K562 (cell line): ENCODE measurements around the gene LMBR1L. TPM values are rescaled to one million over a fixed set of nuclear protein-coding genes. Genes with fewer than 3 reads are reported as not detected.

Experiments used
- EP400 ChIP-seq: fragments of 450-650 bp; IDR thresholded peaks from 2 replicates; pipeline ENCODE4 v1.6.1; 2017; ENCODE audit warnings: antibody characterized with exemption, mild to moderate bottlenecking, moderate library complexity
- NCOA6 ChIP-seq: fragments of 450-650 bp; IDR thresholded peaks from 2 replicates; pipeline ENCODE4 v1.6.1; 2017; ENCODE audit warnings: mild to moderate bottlenecking
- NR4A1 ChIP-seq, 2 experiments: fragments of 250-450 bp in 1 of 2; fragments of 450-650 bp in 1 of 2; sonication (Bioruptor Pico) in 1 of 2; IDR thresholded peaks; 2 replicates each; pipeline versions ENCODE4 v1.4.0 to v1.6.1; 2016 to 2020; ENCODE audit warnings: mild to moderate bottlenecking in 2 of 2, missing compliant biosample characterization in 1 of 2, missing genetic modification characterization in 1 of 2, moderate library complexity in 1 of 2
- POLR3A ChIP-seq: IDR thresholded peaks from 2 replicates; pipeline ENCODE4 v1.6.1; 2011; ENCODE audit warnings: borderline replicate concordance, mild to moderate bottlenecking, moderate library complexity; ENCODE audit not compliant: insufficient read length, insufficient read depth; ENCODE audit errors: extremely low read depth
- SNIP1 ChIP-seq: fragments of 450-650 bp; IDR thresholded peaks from 2 replicates; pipeline ENCODE4 v1.7.1; 2017; ENCODE audit warnings: low read depth, mild to moderate bottlenecking
- ZFPM2 ChIP-seq: fragments of 250-450 bp; sonication (Bioruptor Pico); IDR thresholded peaks from 2 replicates; pipeline ENCODE4 v1.5.1; 2022; ENCODE audit warnings: mild to moderate bottlenecking
- ZNF436 ChIP-seq: fragments of 250-450, 450-650 bp; sonication (Bioruptor Pico); formaldehyde crosslinking; IDR thresholded peaks from 2 replicates; pipeline ENCODE4 v1.7.0; 2020; ENCODE audit warnings: mild to moderate bottlenecking
- polyA plus RNA-seq, 8 experiments: library from polyadenylated mRNA; depleted of rRNA in 4 of 8; stranded (reverse) in 5 of 8; unstranded in 3 of 8; fragments of >200 nt; fragmentation: Nextera tagmentation in 2 of 8; fragmentation: Illumina TruSeq in 1 of 8; extraction: Ambion mirVana in 2 of 8; extraction: Trizol in 1 of 8; gene quantifications; 2 replicates each; pipeline versions ENCODE4 v1.2.1 to v1.2.3, GENCODE V29; 2011 to 2014; ENCODE audit warnings: inconsistent platforms in 1 of 8, missing spikeins in 1 of 8
- total RNA-seq, 7 experiments: library from RNA; depleted of rRNA in 6 of 7; stranded (reverse); fragments of >200 nt in 6 of 7; fragmentation: Illumina TruSeq in 2 of 7; extraction: Trizol in 2 of 7; gene quantifications; 2 replicates each; pipeline versions ENCODE4 v1.2.1 to v1.2.3, GENCODE V29; 2011 to 2021; ENCODE audit warnings: low replicate concordance in 1 of 7
- TF ChIP-seq, protein P1 (sequence below), 2 experiments: fragments of 450-650 bp in 1 of 2; sonication (generic) in 1 of 2; formaldehyde crosslinking in 1 of 2; IDR thresholded peaks; 2 replicates each; pipeline versions ENCODE4 v1.7.1 to v1.9.0; 2016 to 2022; ENCODE audit warnings: inconsistent platforms in 1 of 2, mild to moderate bottlenecking in 1 of 2, missing genetic modification reagents in 1 of 2
- TF ChIP-seq, protein P2 (sequence below): IDR thresholded peaks from 2 replicates; pipeline ENCODE4 v1.6.1; 2011; ENCODE audit not compliant: insufficient read length; ENCODE audit errors: extremely low read depth
- TF ChIP-seq, protein P3 (sequence below): sonication (generic); formaldehyde crosslinking; IDR thresholded peaks from 2 replicates; pipeline ENCODE4 v1.8.1; 2023; ENCODE audit warnings: missing genetic modification reagents, mild to moderate bottlenecking, borderline replicate concordance

The LMBR1L gene
- total and polyA plus RNA-seq, 9 of the 15 experiments (the other 6 are each of a cell fraction or from before 2014, with no cell fraction given), result 2.5 to 57.0 (median 31.1) TPM

DNA sequence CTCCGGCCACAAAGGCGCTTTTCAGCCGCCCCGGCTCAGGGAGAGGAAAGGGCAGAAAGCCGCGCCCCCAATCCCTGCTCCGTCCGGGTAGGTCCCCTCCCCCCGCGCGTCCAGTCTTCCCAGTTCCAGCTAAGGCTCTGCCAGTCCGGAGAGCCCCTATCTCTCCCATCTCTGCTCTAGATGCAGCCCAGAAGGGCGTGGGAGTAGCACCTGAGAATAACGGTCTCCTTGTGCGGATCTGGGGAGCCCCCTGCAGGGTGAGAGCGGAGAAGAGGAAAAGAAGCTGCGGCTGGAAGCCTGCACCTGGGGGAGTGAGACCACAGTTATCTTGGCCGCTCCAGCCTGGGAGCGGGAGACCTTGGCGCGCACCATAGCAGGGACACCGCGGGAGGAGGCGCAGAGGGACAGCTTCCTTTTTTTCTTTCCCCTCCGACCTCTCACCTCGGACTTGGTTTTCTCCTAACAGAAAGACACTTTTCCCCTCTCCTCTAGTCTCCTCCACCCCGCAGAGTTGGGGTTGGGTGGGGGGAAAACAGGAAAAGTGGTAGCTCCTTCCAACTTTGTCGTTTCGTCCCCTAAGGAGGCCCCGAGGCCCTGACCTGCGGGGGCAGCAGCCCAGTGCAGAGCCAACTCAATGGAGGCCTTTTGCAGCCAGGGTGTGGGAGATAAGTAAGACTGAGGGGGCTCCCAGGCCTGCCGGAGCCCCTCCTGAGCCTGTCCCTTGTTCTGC, 18.4 kb downstream of the LMBR1L start (continued):
- TF ChIP-seq, protein P1, sequence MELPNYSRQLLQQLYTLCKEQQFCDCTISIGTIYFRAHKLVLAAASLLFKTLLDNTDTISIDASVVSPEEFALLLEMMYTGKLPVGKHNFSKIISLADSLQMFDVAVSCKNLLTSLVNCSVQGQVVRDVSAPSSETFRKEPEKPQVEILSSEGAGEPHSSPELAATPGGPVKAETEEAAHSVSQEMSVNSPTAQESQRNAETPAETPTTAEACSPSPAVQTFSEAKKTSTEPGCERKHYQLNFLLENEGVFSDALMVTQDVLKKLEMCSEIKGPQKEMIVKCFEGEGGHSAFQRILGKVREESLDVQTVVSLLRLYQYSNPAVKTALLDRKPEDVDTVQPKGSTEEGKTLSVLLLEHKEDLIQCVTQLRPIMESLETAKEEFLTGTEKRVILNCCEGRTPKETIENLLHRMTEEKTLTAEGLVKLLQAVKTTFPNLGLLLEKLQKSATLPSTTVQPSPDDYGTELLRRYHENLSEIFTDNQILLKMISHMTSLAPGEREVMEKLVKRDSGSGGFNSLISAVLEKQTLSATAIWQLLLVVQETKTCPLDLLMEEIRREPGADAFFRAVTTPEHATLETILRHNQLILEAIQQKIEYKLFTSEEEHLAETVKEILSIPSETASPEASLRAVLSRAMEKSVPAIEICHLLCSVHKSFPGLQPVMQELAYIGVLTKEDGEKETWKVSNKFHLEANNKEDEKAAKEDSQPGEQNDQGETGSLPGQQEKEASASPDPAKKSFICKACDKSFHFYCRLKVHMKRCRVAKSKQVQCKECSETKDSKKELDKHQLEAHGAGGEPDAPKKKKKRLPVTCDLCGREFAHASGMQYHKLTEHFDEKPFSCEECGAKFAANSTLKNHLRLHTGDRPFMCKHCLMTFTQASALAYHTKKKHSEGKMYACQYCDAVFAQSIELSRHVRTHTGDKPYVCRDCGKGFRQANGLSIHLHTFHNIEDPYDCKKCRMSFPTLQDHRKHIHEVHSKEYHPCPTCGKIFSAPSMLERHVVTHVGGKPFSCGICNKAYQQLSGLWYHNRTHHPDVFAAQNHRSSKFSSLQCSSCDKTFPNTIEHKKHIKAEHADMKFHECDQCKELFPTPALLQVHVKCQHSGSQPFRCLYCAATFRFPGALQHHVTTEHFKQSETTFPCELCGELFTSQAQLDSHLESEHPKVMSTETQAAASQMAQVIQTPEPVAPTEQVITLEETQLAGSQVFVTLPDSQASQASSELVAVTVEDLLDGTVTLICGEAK (IDR thresholded peaks at IDR 0.05), result peak; percentile 58; the same call in 1 of the 2 replicates
- TF ChIP-seq, protein P1 (CRISPR knock-in tag; IDR thresholded peaks at IDR 0.05), result no peak
- TF ChIP-seq SNIP1, result no peak
- no peak for TF ChIP-seq POLR3A
- TF ChIP-seq EP400, result peak; percentile 85
- no peak for TF ChIP-seq NR4A1 (CRISPR knock-in tag; IDR thresholded peaks at IDR 0.05)
- 0 out of 2 replicates have a peak, but pooled peaks have one; percentile 21 for TF ChIP-seq NR4A1 (tag; IDR thresholded peaks at IDR 0.05)
- TF ChIP-seq ZNF436 (CRISPR knock-in tag), result no peak
- TF ChIP-seq, protein P2, sequence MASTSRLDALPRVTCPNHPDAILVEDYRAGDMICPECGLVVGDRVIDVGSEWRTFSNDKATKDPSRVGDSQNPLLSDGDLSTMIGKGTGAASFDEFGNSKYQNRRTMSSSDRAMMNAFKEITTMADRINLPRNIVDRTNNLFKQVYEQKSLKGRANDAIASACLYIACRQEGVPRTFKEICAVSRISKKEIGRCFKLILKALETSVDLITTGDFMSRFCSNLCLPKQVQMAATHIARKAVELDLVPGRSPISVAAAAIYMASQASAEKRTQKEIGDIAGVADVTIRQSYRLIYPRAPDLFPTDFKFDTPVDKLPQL, result no peak
- no peak for TF ChIP-seq ZFPM2 (CRISPR knock-in tag)
- TF ChIP-seq NCOA6, result peak; percentile 61; the same call in 1 of the 2 replicates
- TF ChIP-seq, protein P3, sequence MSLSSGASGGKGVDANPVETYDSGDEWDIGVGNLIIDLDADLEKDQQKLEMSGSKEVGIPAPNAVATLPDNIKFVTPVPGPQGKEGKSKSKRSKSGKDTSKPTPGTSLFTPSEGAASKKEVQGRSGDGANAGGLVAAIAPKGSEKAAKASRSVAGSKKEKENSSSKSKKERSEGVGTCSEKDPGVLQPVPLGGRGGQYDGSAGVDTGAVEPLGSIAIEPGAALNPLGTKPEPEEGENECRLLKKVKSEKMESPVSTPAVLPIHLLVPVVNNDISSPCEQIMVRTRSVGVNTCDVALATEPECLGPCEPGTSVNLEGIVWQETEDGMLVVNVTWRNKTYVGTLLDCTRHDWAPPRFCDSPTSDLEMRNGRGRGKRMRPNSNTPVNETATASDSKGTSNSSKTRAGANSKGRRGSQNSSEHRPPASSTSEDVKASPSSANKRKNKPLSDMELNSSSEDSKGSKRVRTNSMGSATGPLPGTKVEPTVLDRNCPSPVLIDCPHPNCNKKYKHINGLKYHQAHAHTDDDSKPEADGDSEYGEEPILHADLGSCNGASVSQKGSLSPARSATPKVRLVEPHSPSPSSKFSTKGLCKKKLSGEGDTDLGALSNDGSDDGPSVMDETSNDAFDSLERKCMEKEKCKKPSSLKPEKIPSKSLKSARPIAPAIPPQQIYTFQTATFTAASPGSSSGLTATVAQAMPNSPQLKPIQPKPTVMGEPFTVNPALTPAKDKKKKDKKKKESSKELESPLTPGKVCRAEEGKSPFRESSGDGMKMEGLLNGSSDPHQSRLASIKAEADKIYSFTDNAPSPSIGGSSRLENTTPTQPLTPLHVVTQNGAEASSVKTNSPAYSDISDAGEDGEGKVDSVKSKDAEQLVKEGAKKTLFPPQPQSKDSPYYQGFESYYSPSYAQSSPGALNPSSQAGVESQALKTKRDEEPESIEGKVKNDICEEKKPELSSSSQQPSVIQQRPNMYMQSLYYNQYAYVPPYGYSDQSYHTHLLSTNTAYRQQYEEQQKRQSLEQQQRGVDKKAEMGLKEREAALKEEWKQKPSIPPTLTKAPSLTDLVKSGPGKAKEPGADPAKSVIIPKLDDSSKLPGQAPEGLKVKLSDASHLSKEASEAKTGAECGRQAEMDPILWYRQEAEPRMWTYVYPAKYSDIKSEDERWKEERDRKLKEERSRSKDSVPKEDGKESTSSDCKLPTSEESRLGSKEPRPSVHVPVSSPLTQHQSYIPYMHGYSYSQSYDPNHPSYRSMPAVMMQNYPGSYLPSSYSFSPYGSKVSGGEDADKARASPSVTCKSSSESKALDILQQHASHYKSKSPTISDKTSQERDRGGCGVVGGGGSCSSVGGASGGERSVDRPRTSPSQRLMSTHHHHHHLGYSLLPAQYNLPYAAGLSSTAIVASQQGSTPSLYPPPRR, result peak; percentile 93; the same call in 1 of the 2 replicates
